BJ (cell line): Measurements from ENCODE around the gene LATS2. TPM values are rescaled to one million over a fixed set of nuclear protein-coding genes. Genes with fewer than 3 reads are reported as not detected.

Experiments used
- CTCF ChIA-PET: fragments of 350-600 bp; formaldehyde crosslinking; extraction: SDS; loops from one replicate; lab custom pipeline; 2021; ENCODE audit warnings: antibody characterized with exemption, inconsistent platforms; lab: Yijun Ruan, JAX
- POLR2A ChIA-PET: fragments of 300-600 bp; sonication (Branson Sonifier 250); formaldehyde crosslinking; extraction: SDS; loops from one replicate; lab custom pipeline; 2021; ENCODE audit warnings: antibody characterized with exemption; lab: Charles Lee
- DNase-seq: peaks from one replicate; pipeline ENCODE4 v3.0.0-alpha.2; 2011; ENCODE audit warnings: low read depth
- H3K27me3 ChIP-seq: 2 replicates; pipeline ENCODE4 v1.6.0; 2011; ENCODE audit warnings: low read length; ENCODE audit not compliant: control insufficient read depth, insufficient read depth
- H3K36me3 ChIP-seq: 2 replicates; pipeline ENCODE4 v1.5.1; 2011; ENCODE audit warnings: low read length; ENCODE audit not compliant: control insufficient read depth, insufficient read depth
- H3K4me3 ChIP-seq: 2 replicates; pipeline ENCODE4 v1.5.1; 2011; ENCODE audit warnings: low read depth, mild to moderate bottlenecking, control low read depth, low read length
- CTCF ChIP-seq: IDR thresholded peaks from 2 replicates; pipeline ENCODE4 v1.5.1; 2011; ENCODE audit warnings: low read depth, mild to moderate bottlenecking, control low read depth, inconsistent platforms, low read length, moderate library complexity; ENCODE audit not compliant: insufficient read depth
- polyA plus RNA-seq: library from polyadenylated mRNA; depleted of rRNA; stranded (reverse); fragments of >200 nt; gene quantifications from 2 replicates; pipeline ENCODE4 v1.2.3, GENCODE V29; 2011

LATS2 gene
- polyA plus RNA-seq, 1 experiment: 20.0 TPM

- CTCF ChIA-PET: interaction anchor here (0.7 kb wide), 1 partner anchor 356 kb away, joined by 3 read pairs; no protein-coding TSS in a partner anchor
- Histone ChIP-seq H3K4me3 (no peak overlapping the region), H3K36me3 (peaks cover 5% of the 10 kb centered on the region), H3K27me3 (no peaks in the 10 kb centered on the region)
- no peak for TF ChIP-seq CTCF
- POLR2A ChIA-PET: no interaction called here
- DNase-seq: no peak
Observed at GRCh38 chr13:21034603-21035191, 26.7 kb downstream of the LATS2 start.

- no peaks in the 10 kb centered on the region for H3K27me3 ChIP-seq
- DNase-seq: no peak
- ChIA-PET POLR2A (no interaction called here), CTCF (no interaction called here)
- H3K36me3 ChIP-seq: peaks cover 5% of the 10 kb centered on the region; the same call in 1 of the 2 replicates
- TF ChIP-seq CTCF: no peak
- H3K4me3 ChIP-seq: no peak overlapping the region
Observed at GRCh38 chr13:21033856-21034602, 27.4 kb downstream of the LATS2 start.

- no peak overlapping the region for H3K4me3 ChIP-seq
Observed at GRCh38 chr13:21033212-21033840, 28.1 kb downstream of the LATS2 start.

GRCh38 chr13:21032656-21033055, 28.7 kb downstream of the LATS2 start:
- H3K4me3 ChIP-seq: no peak overlapping the region
- POLR2A ChIA-PET: no interaction called here
- no peak for DNase-seq

More at GRCh38 chr13:21033212-21033840, 28.1 kb downstream of the LATS2 start:
- CTCF ChIA-PET: no interaction called here
- DNase-seq: peak; percentile 21
- no peaks in the 10 kb centered on the region for H3K27me3 ChIP-seq
- no peak for TF ChIP-seq CTCF
- POLR2A ChIA-PET: no interaction called here
- H3K36me3 ChIP-seq: peaks cover 3% of the 10 kb centered on the region; the same call in 1 of the 2 replicates

More at GRCh38 chr13:21032656-21033055, 28.7 kb downstream of the LATS2 start:
- Histone ChIP-seq H3K36me3 (peaks cover 2% of the 10 kb centered on the region; the same call in 1 of the 2 replicates), H3K27me3 (no peaks in the 10 kb centered on the region)
- CTCF ChIA-PET: interaction anchor here (1.1 kb wide), 1 partner anchor 8 kb away, joined by 3 read pairs; no protein-coding TSS in a partner anchor
- no peak for TF ChIP-seq CTCF
